Measurements from ENCODE around the gene B4GALT3. TPM values are rescaled to one million over a fixed set of nuclear protein-coding genes. Genes with fewer than 3 reads are reported as not detected.

The B4GALT3 gene
- total RNA-seq, 4 donors from 2014 or later: 3.0 to 71.4 (median 26.6) TPM

DNA sequence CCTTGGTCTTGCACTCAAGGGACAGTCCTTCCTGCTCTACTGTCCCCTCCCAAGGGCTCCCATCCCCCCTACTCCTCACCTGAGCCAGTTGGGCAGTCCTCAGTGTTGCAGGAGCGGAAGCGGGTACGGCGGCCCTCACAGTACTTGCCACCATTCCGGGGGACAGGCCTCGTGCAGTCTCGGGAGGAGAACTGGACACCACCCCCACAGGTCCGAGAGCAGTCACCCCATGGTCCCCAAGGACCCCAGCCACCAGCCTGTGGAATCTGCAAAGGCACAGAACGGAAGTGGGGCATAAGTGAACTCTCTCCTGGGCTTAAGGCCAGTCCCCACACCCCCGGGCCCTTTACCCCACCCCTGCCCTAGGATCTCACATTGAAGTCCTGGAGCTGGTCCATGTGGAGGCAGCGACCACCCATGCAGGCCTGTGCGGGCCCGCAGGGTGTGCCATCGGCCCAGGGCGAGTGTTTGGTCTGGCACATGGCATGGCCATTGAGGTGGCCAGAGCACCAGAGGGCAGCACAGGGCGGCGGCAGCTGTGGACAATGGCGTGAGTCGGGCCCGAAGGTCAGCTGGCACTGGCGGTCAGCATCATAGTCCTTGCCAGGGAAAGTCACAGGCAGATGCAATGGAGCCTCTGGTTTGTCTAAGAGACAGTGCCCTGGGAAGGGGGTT is 16.4 kb upstream of the B4GALT3 start:
- in situ Hi-C loops (cut with MboI; ENCODE audit: low pct_ligation_motif_present in 1 of 4, low pct_unique_long_range_greater_than_20kb in 1 of 4, low sequenced_read_pairs in 3 of 4): no loop called here
- no peak for TF ChIP-seq EP300 (IDR thresholded peaks at IDR 0.05; ENCODE audit: low read depth)
- TF ChIP-seq, protein P1, sequence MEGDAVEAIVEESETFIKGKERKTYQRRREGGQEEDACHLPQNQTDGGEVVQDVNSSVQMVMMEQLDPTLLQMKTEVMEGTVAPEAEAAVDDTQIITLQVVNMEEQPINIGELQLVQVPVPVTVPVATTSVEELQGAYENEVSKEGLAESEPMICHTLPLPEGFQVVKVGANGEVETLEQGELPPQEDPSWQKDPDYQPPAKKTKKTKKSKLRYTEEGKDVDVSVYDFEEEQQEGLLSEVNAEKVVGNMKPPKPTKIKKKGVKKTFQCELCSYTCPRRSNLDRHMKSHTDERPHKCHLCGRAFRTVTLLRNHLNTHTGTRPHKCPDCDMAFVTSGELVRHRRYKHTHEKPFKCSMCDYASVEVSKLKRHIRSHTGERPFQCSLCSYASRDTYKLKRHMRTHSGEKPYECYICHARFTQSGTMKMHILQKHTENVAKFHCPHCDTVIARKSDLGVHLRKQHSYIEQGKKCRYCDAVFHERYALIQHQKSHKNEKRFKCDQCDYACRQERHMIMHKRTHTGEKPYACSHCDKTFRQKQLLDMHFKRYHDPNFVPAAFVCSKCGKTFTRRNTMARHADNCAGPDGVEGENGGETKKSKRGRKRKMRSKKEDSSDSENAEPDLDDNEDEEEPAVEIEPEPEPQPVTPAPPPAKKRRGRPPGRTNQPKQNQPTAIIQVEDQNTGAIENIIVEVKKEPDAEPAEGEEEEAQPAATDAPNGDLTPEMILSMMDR (IDR thresholded peaks at IDR 0.05): no peak
- no peaks in the 10 kb centered on the region for H3K9me3 ChIP-seq
- no peak overlapping the region for H3K4me3 ChIP-seq
- H3K36me3 ChIP-seq: no peaks in the 10 kb centered on the region
- H3K27me3 ChIP-seq: no peaks in the 10 kb centered on the region
- WGBS, 2 donors (ENCODE audit: low coverage in 1 of 2): 83% methylated on average over 21 of the region's 21 CpGs; no CpG with 5 or more reads in 1 of the 2 donors
- H3K27ac ChIP-seq: peak overlapping the region in 1 of 4 donors; percentile 25
- H3K4me1 ChIP-seq: peaks cover 11 to 20% (median 13%) of the 10 kb centered on the region in 4 donors
- no peak for DNase-seq
- intact Hi-C loops (cut with DNase I; ENCODE audit: low total_unique reads): no loop called here

DNA sequence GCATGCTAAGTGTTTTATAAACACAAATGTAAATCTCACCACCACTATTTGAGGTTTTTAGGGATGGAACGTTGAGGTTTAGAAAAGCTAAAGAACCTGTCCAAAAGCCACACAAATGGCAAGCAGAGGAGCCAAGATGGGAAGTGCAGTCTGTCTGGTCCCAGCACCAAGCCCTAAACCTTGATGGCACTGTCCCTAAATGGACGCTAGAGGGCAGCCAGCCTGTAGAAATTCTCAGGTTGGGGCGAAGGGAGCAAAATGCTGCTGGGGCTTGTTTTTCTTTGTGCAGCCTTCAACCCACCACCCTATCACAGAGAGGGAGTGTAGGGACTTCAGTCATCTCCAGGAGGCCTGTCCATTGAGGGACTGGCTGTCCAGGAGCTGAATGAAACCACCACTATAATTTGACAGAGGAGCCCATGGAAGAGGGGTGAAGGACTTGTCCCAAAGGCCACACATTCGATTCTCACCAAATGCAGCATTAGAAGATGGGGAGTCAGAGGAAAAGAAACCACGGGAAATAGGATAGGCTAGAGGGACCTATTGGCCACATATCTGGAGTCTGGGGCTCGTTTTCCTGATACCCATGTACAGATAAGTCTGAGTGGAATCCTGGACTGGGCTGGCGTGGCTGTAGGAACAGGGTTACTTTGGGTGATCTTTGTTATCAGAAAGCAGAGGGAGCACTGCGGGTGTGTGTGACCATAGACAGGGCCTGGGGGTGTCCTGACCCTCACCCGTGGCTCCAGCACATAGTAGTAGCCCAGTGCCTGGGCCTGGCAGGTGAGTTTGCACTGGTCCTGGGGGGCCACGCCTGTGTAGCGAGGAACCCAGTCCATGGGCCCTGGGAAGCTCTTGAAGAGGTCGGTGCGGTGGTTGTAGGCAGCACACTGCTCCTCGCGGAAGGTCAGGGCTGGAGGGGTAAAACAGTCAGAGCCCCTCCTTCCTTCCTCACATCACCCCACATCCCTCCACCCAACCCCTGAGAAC is 15.5 kb upstream of the B4GALT3 start:
- no peaks in the 10 kb centered on the region for H3K27me3 ChIP-seq
- peak; percentile 71 for DNase-seq
- no peaks in the 10 kb centered on the region for H3K9me3 ChIP-seq
- in situ Hi-C loops (cut with MboI; ENCODE audit: low pct_ligation_motif_present in 1 of 4, low pct_unique_long_range_greater_than_20kb in 1 of 4, low sequenced_read_pairs in 3 of 4): no loop called here
- TF ChIP-seq, protein P1 (IDR thresholded peaks at IDR 0.05): peak; percentile 77 to 89 (median 83)
- TF ChIP-seq POLR2A (IDR thresholded peaks at IDR 0.05): no peak
- no peaks in the 10 kb centered on the region for H3K36me3 ChIP-seq
- no peak overlapping the region for H3K4me3 ChIP-seq
- intact Hi-C loops (cut with DNase I; ENCODE audit: low total_unique reads): no loop called here
- WGBS, 2 donors (ENCODE audit: low coverage in 1 of 2): 20 to 57% methylated on average over 3 to 15 of the region's 15 CpGs
- peaks cover 2 to 12% (median 8%) of the 10 kb centered on the region in 4 donors for H3K4me1 ChIP-seq
- H3K27ac ChIP-seq: peak overlapping the region in 1 of 4 donors; percentile 19

DNA sequence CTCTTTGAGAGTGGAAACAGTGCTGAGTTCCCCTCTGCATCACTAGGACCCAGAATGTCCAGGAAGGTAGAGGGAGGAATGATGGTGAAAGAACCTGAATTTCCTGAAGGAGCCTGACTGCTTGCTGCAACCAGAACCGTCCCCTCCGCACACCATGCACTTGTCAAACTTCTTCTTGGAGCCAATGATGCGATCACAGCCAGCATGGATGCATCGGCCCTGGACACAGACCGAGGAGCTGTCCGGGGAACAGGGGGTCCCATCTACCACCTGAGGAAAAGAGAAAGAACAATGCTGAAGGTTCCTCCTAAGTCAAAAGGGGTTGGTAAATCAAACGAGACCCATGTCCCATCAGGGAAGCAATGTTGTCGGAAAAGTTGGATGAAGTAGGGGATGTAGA is 14.7 kb upstream of the B4GALT3 start:
- H3K4me1 ChIP-seq: peaks cover 0 to 10% (median 4%) of the 10 kb centered on the region in 4 donors
- no peaks in the 10 kb centered on the region for H3K27me3 ChIP-seq
- in situ Hi-C loops (cut with MboI; ENCODE audit: low pct_ligation_motif_present in 1 of 4, low pct_unique_long_range_greater_than_20kb in 1 of 4, low sequenced_read_pairs in 3 of 4) (no loop called here), intact Hi-C loops (cut with DNase I; ENCODE audit: low total_unique reads) (no loop called here)
- DNase-seq: no peak
- no peaks in the 10 kb centered on the region for H3K9me3 ChIP-seq
- 56 to 73% methylated on average over 6 to 8 of the region's 8 CpGs for WGBS, 2 donors (ENCODE audit: low coverage in 1 of 2)
- no peak overlapping the region for H3K4me3 ChIP-seq
- H3K36me3 ChIP-seq: no peaks in the 10 kb centered on the region
- H3K27ac ChIP-seq: no peak overlapping the region
- TF ChIP-seq POLR2A (IDR thresholded peaks at IDR 0.05): no peak
- TF ChIP-seq, protein P1 (IDR thresholded peaks at IDR 0.05): no peak
- TF ChIP-seq POLR2AphosphoS5 (IDR thresholded peaks at IDR 0.05): no peak
- TF ChIP-seq EP300 (IDR thresholded peaks at IDR 0.05; ENCODE audit: low read depth): no peak

DNA sequence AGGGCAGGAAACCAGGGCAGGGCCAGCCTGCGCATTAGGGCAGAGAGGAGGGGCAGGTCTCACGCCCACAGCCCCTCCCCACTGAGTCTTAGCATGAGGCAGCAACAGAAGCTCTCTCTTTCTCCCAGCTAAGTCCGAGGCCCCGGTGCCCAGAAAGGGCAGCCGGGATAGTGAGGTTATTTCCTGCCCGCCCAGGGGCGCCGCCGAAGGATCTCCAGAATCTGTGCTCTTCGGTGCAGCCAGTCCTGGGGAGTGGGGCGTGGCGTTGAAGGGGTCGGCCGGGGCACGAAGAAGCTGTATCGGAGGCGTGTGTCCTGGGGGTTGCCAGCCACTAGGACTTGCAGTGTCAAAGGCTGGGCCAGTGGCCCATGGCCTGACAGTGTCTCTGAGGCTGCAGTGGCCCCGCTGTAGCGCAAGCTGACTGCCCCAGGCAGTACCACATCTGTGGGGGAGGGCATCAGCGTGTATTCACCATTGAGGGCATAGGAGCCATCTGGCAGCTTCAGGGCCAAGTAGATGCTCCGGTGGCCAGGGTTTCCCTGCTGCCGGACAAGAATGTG is 13.7 kb upstream of the B4GALT3 start:
- DNase-seq: no peak
- no peaks in the 10 kb centered on the region for H3K36me3 ChIP-seq
- no peaks in the 10 kb centered on the region for H3K27me3 ChIP-seq
- no peaks in the 10 kb centered on the region for H3K9me3 ChIP-seq
- H3K4me1 ChIP-seq: peaks cover 0 to 9% (median 2%) of the 10 kb centered on the region in 4 donors
- WGBS, 2 donors (ENCODE audit: low coverage in 1 of 2): 79% methylated on average over 22 of the region's 22 CpGs; no CpG with 5 or more reads in 1 of the 2 donors
- no peak overlapping the region for H3K27ac ChIP-seq
- no peak overlapping the region for H3K4me3 ChIP-seq
- intact Hi-C loops (cut with DNase I; ENCODE audit: low total_unique reads) (no loop called here), in situ Hi-C loops (cut with MboI; ENCODE audit: low pct_ligation_motif_present in 1 of 4, low pct_unique_long_range_greater_than_20kb in 1 of 4, low sequenced_read_pairs in 3 of 4) (no loop called here)
- TF ChIP-seq POLR2AphosphoS5 (IDR thresholded peaks at IDR 0.05) (no peak), POLR2A (IDR thresholded peaks at IDR 0.05) (no peak), EP300 (IDR thresholded peaks at IDR 0.05; ENCODE audit: low read depth) (no peak)
- TF ChIP-seq, protein P1 (IDR thresholded peaks at IDR 0.05): no peak
